ENCODE measurements around the gene FBLIM1. TPM values are rescaled to one million over a fixed set of nuclear protein-coding genes. Genes with fewer than 3 reads are reported as not detected.

FBLIM1 gene
- total RNA-seq = 10 to 100 TPM; 17.4 to 73.4 (median 42.6) TPM

GRCh38 chr1:15758343-15758931, at the start of gene FBLIM1:
TSS of gene FBLIM1 (plus strand) at chr1:15758795. CDS start at chr1:15764984, 6,189 bp downstream.
- Histone ChIP-seq H3K4me1 (peaks cover 5 to 22% of the 10 kb centered on the region in 2 donors), H3K9me3 (no peaks in the 10 kb centered on the region), H3K27ac (peak within 1 kb of the TSS; percentile 80 to 93), H3K36me3 (no peaks in the 10 kb centered on the region), H3K27me3 (no peaks in the 10 kb centered on the region), H3K4me3 (peak within 1 kb of the TSS; percentile 58 to 96 (median 86))
- intact Hi-C loops (cut with DNase I; ENCODE audit: low total_unique reads) = no loop called here
- DNase-seq (ENCODE audit: low spot score in 2 of 2) = no peak
- no peak for TF ChIP-seq POLR2AphosphoS5 (IDR thresholded peaks at IDR 0.05)
- no peak for TF ChIP-seq CTCF (IDR thresholded peaks at IDR 0.05)
- no peak for TF ChIP-seq POLR2A (IDR thresholded peaks at IDR 0.05)

- intact Hi-C loops (cut with DNase I; ENCODE audit: low total_unique reads) = no loop called here
- no peak overlapping the region for H3K4me3 ChIP-seq
- peaks cover 0 to 1% of the 10 kb centered on the region in 2 donors for H3K4me1 ChIP-seq
- H3K27me3 ChIP-seq = no peaks in the 10 kb centered on the region
- TF ChIP-seq POLR2A (IDR thresholded peaks at IDR 0.05) = no peak
- TF ChIP-seq CTCF (IDR thresholded peaks at IDR 0.05) = no peak
- TF ChIP-seq POLR2AphosphoS5 (IDR thresholded peaks at IDR 0.05) = no peak
- H3K27ac ChIP-seq = no peak overlapping the region
- H3K36me3 ChIP-seq = no peaks in the 10 kb centered on the region
- DNase-seq (ENCODE audit: low spot score in 2 of 2) = no peak
- no peaks in the 10 kb centered on the region for H3K9me3 ChIP-seq
These were observed 49.4 kb upstream of the FBLIM1 start for GRCh38 chr1:15709226-15709625.

- no peak for DNase-seq (ENCODE audit: low spot score in 2 of 2)
- Histone ChIP-seq H3K27me3 (no peaks in the 10 kb centered on the region), H3K27ac (no peak overlapping the region), H3K4me1 (peaks cover 0 to 10% of the 10 kb centered on the region in 2 donors), H3K4me3 (no peak overlapping the region), H3K36me3 (peaks cover 6% of the 10 kb centered on the region), H3K9me3 (no peaks in the 10 kb centered on the region)
- no peak for TF ChIP-seq POLR2A (IDR thresholded peaks at IDR 0.05)
- TF ChIP-seq CTCF (IDR thresholded peaks at IDR 0.05) = no peak
- TF ChIP-seq POLR2AphosphoS5 (IDR thresholded peaks at IDR 0.05) = no peak
- intact Hi-C loops (cut with DNase I; ENCODE audit: low total_unique reads) = no loop called here
These were observed 46.4 kb upstream of the FBLIM1 start for GRCh38 chr1:15712168-15712567.

- H3K4me3 ChIP-seq = no peak overlapping the region
- TF ChIP-seq POLR2AphosphoS5 (IDR thresholded peaks at IDR 0.05) = no peak
- no peak for TF ChIP-seq POLR2A (IDR thresholded peaks at IDR 0.05)
- no peak for TF ChIP-seq CTCF (IDR thresholded peaks at IDR 0.05)
- no peaks in the 10 kb centered on the region for H3K27me3 ChIP-seq
- H3K27ac ChIP-seq = peak overlapping the region; percentile 54 to 69
- no peaks in the 10 kb centered on the region for H3K9me3 ChIP-seq
- peaks cover 0 to 10% of the 10 kb centered on the region in 2 donors for H3K4me1 ChIP-seq
- no peak for DNase-seq (ENCODE audit: low spot score in 2 of 2)
- H3K36me3 ChIP-seq = peaks cover 6% of the 10 kb centered on the region
- intact Hi-C loops (cut with DNase I; ENCODE audit: low total_unique reads) = no loop called here
These were observed 44.0 kb upstream of the FBLIM1 start for GRCh38 chr1:15714406-15715136.

- DNase-seq (ENCODE audit: low spot score in 2 of 2) = no peak
- H3K4me3 ChIP-seq = no peak overlapping the region
- no peaks in the 10 kb centered on the region for H3K27me3 ChIP-seq
- no peaks in the 10 kb centered on the region for H3K9me3 ChIP-seq
- no peak for TF ChIP-seq CTCF (IDR thresholded peaks at IDR 0.05)
- TF ChIP-seq POLR2A (IDR thresholded peaks at IDR 0.05) = no peak
- TF ChIP-seq POLR2AphosphoS5 (IDR thresholded peaks at IDR 0.05) = no peak
- peaks cover 6% of the 10 kb centered on the region for H3K36me3 ChIP-seq
- H3K4me1 ChIP-seq = peaks cover 0 to 10% of the 10 kb centered on the region in 2 donors
- intact Hi-C loops (cut with DNase I; ENCODE audit: low total_unique reads) = no loop called here
- no peak overlapping the region for H3K27ac ChIP-seq
These were observed 41.0 kb upstream of the FBLIM1 start for GRCh38 chr1:15717418-15718125.

Measured in breast epithelium (tissue), 4 donors.